HEK293T (cell line): ENCODE data around the gene GABRB1.

ENCODE experiments used
- ARNT ChIP-seq: fragments of 450-650 bp; IDR thresholded peaks from 2 replicates; pipeline ENCODE4 v1.6.1; 2017; ENCODE audit warnings: mild to moderate bottlenecking
- BHLHE40 ChIP-seq: fragments of 450-650 bp; IDR thresholded peaks from 2 replicates; pipeline ENCODE4 v1.6.1; 2016; ENCODE audit warnings: mild to moderate bottlenecking, moderate library complexity, borderline replicate concordance
- CTBP1 ChIP-seq: fragments of 450-650 bp; IDR thresholded peaks from 2 replicates; pipeline ENCODE4 v1.6.1; 2016; ENCODE audit warnings: borderline replicate concordance
- FOXA1 ChIP-seq: fragments of 450-650 bp; IDR thresholded peaks from 2 replicates; pipeline ENCODE4 v1.6.1; 2016; ENCODE audit warnings: mild to moderate bottlenecking
- FOXK2 ChIP-seq: fragments of 450-650 bp; IDR thresholded peaks from 2 replicates; pipeline ENCODE4 v1.6.1; 2016; ENCODE audit warnings: mild to moderate bottlenecking
- FOXM1 ChIP-seq: fragments of 450-650 bp; IDR thresholded peaks from 2 replicates; pipeline ENCODE4 v1.6.1; 2017; ENCODE audit warnings: mild to moderate bottlenecking, borderline replicate concordance
- HDGF ChIP-seq: fragments of 450-650 bp; IDR thresholded peaks from 2 replicates; pipeline ENCODE4 v1.6.1; 2017; ENCODE audit warnings: antibody characterized with exemption, borderline replicate concordance
- L3MBTL2 ChIP-seq: fragments of 450-650 bp; conservative IDR thresholded peaks from 2 replicates; pipeline ENCODE4 v1.6.1; 2016; ENCODE audit warnings: mild to moderate bottlenecking
- NFRKB ChIP-seq: fragments of 450-650 bp; IDR thresholded peaks from 2 replicates; pipeline ENCODE4 v1.6.1; 2016; ENCODE audit warnings: mild to moderate bottlenecking, moderate library complexity
- PKNOX1 ChIP-seq: fragments of 450-650 bp; IDR thresholded peaks from 2 replicates; pipeline ENCODE4 v1.6.1; 2016
- SP1 ChIP-seq: fragments of 450-650 bp; IDR thresholded peaks from 2 replicates; pipeline ENCODE4 v1.6.1; 2017
- SUZ12 ChIP-seq: fragments of 450-650 bp; IDR thresholded peaks from 2 replicates; pipeline ENCODE4 v1.6.1; 2016; ENCODE audit warnings: mild to moderate bottlenecking
- TARDBP ChIP-seq: fragments of 450-650 bp; IDR thresholded peaks from 2 replicates; pipeline ENCODE4 v1.6.1; 2016

- no peak for TF ChIP-seq FOXM1
- TF ChIP-seq TARDBP = no peak
- TF ChIP-seq BHLHE40 = no peak
- no peak for TF ChIP-seq SUZ12
- no peak for TF ChIP-seq NFRKB
- TF ChIP-seq SP1 = no peak
- TF ChIP-seq ARNT = no peak
- TF ChIP-seq FOXK2 = no peak
- no peak for TF ChIP-seq CTBP1
- TF ChIP-seq HDGF = no peak
- TF ChIP-seq L3MBTL2 = no peak
- no peak for TF ChIP-seq PKNOX1
- no peak for TF ChIP-seq FOXA1
Measured at GRCh38 chr4:47135210-47135609, 103.8 kb downstream of the GABRB1 start.
